Gastrocnemius medialis (tissue), 4 donors: ENCODE data around the gene HEY2. TPM values are rescaled to one million over a fixed set of nuclear protein-coding genes. Genes with fewer than 3 reads are reported as not detected.

Experiments used
- ATAC-seq, 2 donors: fragments of 150-250 bp; one replicate each; pipeline ENCODE4 v1.9.1; 2016
- DNase-seq, 2 donors: peaks; one replicate each; pipeline ENCODE4 v3.0.0-alpha.2; 2019
- H3K27ac ChIP-seq, 4 donors: fragments of 200-600 bp; sonication (generic); 1 replicate in 1 of 4; 2 replicates in 3 of 4; pipeline ENCODE4 v1.5.1; 2016 to 2018; ENCODE audit warnings: mild to moderate bottlenecking in 2 of 4, moderate library complexity in 1 of 4
- H3K27me3 ChIP-seq, 3 donors: fragments of 200-600 bp; sonication (generic) in 2 of 3; 1 replicate in 1 of 3; 2 replicates in 2 of 3; pipeline versions ENCODE4 v1.5.1 to v1.6.0; 2016 to 2019; ENCODE audit warnings: mild to moderate bottlenecking in 1 of 3, moderate library complexity in 1 of 3
- H3K36me3 ChIP-seq, 2 donors: fragments of 200-600 bp; sonication (generic) in 1 of 2; one replicate each; pipeline ENCODE4 v1.5.1; 2017 to 2018
- H3K4me1 ChIP-seq, 2 donors: fragments of 200-600 bp; sonication (generic) in 1 of 2; one replicate each; pipeline ENCODE4 v1.5.1; 2016 to 2017; ENCODE audit warnings: mild to moderate bottlenecking in 2 of 2
- H3K4me3 ChIP-seq, 4 donors: fragments of 200-600 bp; sonication (generic) in 3 of 4; 1 replicate in 1 of 4; 2 replicates in 3 of 4; pipeline ENCODE4 v1.5.1; 2016 to 2019; ENCODE audit warnings: mild to moderate bottlenecking in 2 of 4
- H3K9me3 ChIP-seq, 3 donors: fragments of 200-600 bp; sonication (generic) in 2 of 3; 1 replicate in 1 of 3; 2 replicates in 2 of 3; pipeline ENCODE4 v1.5.1; 2016 to 2019
- POLR2A ChIP-seq, 2 donors: fragments of 450-650 bp; IDR thresholded peaks; one replicate each; pipeline ENCODE4 v1.6.1; 2017; ENCODE audit warnings: antibody characterized with exemption in 2 of 2, mild to moderate bottlenecking in 2 of 2, moderate library complexity in 2 of 2
- in situ Hi-C, 4 donors: fragments of 200-750 bp; cut with MboI; loops; one replicate each; pipeline versions ENCODE4 v1.15.0 to v1.8.0; 2017; ENCODE audit warnings: low sequenced_read_pairs in 4 of 4
- intact Hi-C: fragments of 100-400 bp; cut with DNase I; formaldehyde crosslinking; loops from one replicate; pipeline ENCODE4 v1.15.1; 2023; ENCODE audit warnings: low total_unique reads
- total RNA-seq, 4 donors: library from RNA; depleted of rRNA; stranded (reverse); fragments of >200 nt; gene quantifications; one replicate each; pipeline versions ENCODE4 v1.1.0 to v1.2.3, GENCODE V29; 2016
- TF ChIP-seq, protein P1 (sequence below), 5 experiments: fragments of 450-650 bp in 3 of 5; fragments of 200-600 bp in 2 of 5; sonication (generic) in 2 of 5; IDR thresholded peaks in 4 of 5; conservative IDR thresholded peaks in 1 of 5; 1 replicate in 4 of 5; 2 replicates in 1 of 5; pipeline ENCODE4 v1.5.1; 2016 to 2019; ENCODE audit warnings: antibody characterized with exemption in 5 of 5, mild to moderate bottlenecking in 3 of 5, moderate library complexity in 3 of 5

HEY2 gene
- total RNA-seq, 4 donors from 2014 or later = 5.9 to 9.0 (median 7.4) TPM

GRCh38 chr6:125753218-125753936 is 3.9 kb downstream of the HEY2 start:
- H3K36me3 ChIP-seq = peaks cover 0 to 10% of the 10 kb centered on the region in 2 donors
- no peak for DNase-seq
- H3K9me3 ChIP-seq = no peaks in the 10 kb centered on the region
- in situ Hi-C loops = loop anchor here (10.0 to 25.0 kb wide), 4 partner anchors 159 to 591 kb away; partner anchors contain the start of gene TPD52L1 (in 3 of the 4)
- no peak for TF ChIP-seq POLR2A (IDR thresholded peaks at IDR 0.05)
- TF ChIP-seq, protein P1, sequence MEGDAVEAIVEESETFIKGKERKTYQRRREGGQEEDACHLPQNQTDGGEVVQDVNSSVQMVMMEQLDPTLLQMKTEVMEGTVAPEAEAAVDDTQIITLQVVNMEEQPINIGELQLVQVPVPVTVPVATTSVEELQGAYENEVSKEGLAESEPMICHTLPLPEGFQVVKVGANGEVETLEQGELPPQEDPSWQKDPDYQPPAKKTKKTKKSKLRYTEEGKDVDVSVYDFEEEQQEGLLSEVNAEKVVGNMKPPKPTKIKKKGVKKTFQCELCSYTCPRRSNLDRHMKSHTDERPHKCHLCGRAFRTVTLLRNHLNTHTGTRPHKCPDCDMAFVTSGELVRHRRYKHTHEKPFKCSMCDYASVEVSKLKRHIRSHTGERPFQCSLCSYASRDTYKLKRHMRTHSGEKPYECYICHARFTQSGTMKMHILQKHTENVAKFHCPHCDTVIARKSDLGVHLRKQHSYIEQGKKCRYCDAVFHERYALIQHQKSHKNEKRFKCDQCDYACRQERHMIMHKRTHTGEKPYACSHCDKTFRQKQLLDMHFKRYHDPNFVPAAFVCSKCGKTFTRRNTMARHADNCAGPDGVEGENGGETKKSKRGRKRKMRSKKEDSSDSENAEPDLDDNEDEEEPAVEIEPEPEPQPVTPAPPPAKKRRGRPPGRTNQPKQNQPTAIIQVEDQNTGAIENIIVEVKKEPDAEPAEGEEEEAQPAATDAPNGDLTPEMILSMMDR (IDR thresholded peaks at IDR 0.05 in 4 of 5, conservative IDR thresholded peaks at IDR 0.05 in 1 of 5) = peak in 4 of 5 experiments; percentile 27 to 58 (median 42)
- H3K27me3 ChIP-seq = no peaks in the 10 kb centered on the region
- H3K4me1 ChIP-seq = peaks cover 5 to 21% of the 10 kb centered on the region in 2 donors
- intact Hi-C loops = loop anchor here (2.0 kb wide), 1 partner anchor 169 kb away; no protein-coding TSS in a partner anchor
- H3K27ac ChIP-seq = peak overlapping the region in 3 of 4 donors; percentile 52 to 99 (median 95)
- peak overlapping the region in 2 of 4 donors; percentile 1 to 86 for H3K4me3 ChIP-seq
- no peak for ATAC-seq

GRCh38 chr6:125753937-125754259 is 4.5 kb downstream of the HEY2 start:
- intact Hi-C loops (loop anchor here (2.0 kb wide), 1 partner anchor 169 kb away; no protein-coding TSS in a partner anchor), in situ Hi-C loops (loop anchor here (10.0 to 25.0 kb wide), 4 partner anchors 159 to 592 kb away; partner anchors contain the start of gene TPD52L1 (in 3 of the 4))
- peak overlapping the region in 3 of 4 donors; percentile 52 to 99 (median 95) for H3K27ac ChIP-seq

GRCh38 chr6:125754566-125754965 is 5.1 kb downstream of the HEY2 start:
- no peaks in the 10 kb centered on the region for H3K9me3 ChIP-seq
- no peak for TF ChIP-seq POLR2A (IDR thresholded peaks at IDR 0.05)
- TF ChIP-seq, protein P1 (IDR thresholded peaks at IDR 0.05 in 4 of 5, conservative IDR thresholded peaks at IDR 0.05 in 1 of 5) = no peak
- ATAC-seq (no peak), DNase-seq (no peak)
- peak overlapping the region in 3 of 4 donors; percentile 40 to 99 (median 52) for H3K27ac ChIP-seq
- no peaks in the 10 kb centered on the region for H3K27me3 ChIP-seq
- in situ Hi-C loops = loop anchor here (10.0 to 25.0 kb wide), 4 partner anchors 160 to 592 kb away; partner anchors contain the start of gene TPD52L1 (in 3 of the 4)
- peaks cover 0 to 21% of the 10 kb centered on the region in 2 donors for H3K36me3 ChIP-seq
- H3K4me3 ChIP-seq = no peak overlapping the region
- H3K4me1 ChIP-seq = peaks cover 5 to 21% of the 10 kb centered on the region in 2 donors
- intact Hi-C loops = no loop called here

More at GRCh38 chr6:125753937-125754259, 4.5 kb downstream of the HEY2 start:
- Histone ChIP-seq H3K27me3 (no peaks in the 10 kb centered on the region), H3K36me3 (peaks cover 0 to 14% of the 10 kb centered on the region in 2 donors), H3K4me1 (peaks cover 5 to 21% of the 10 kb centered on the region in 2 donors), H3K4me3 (no peak overlapping the region), H3K9me3 (no peaks in the 10 kb centered on the region)
- ATAC-seq = no peak
- DNase-seq = no peak
- TF ChIP-seq, protein P1 (IDR thresholded peaks at IDR 0.05 in 4 of 5, conservative IDR thresholded peaks at IDR 0.05 in 1 of 5) = peak in 1 of 5 experiments; percentile 44
- TF ChIP-seq POLR2A (IDR thresholded peaks at IDR 0.05) = no peak

- Histone ChIP-seq H3K36me3 (peaks cover 0 to 28% of the 10 kb centered on the region in 2 donors), H3K4me1 (peaks cover 0 to 4% of the 10 kb centered on the region in 2 donors), H3K4me3 (no peak overlapping the region), H3K27me3 (no peaks in the 10 kb centered on the region), H3K27ac (peak overlapping the region in 1 of 4 donors; percentile 35), H3K9me3 (no peaks in the 10 kb centered on the region)
- no peak for DNase-seq
- intact Hi-C loops = no loop called here
- TF ChIP-seq POLR2A (IDR thresholded peaks at IDR 0.05) = no peak
- TF ChIP-seq, protein P1 (IDR thresholded peaks at IDR 0.05 in 4 of 5, conservative IDR thresholded peaks at IDR 0.05 in 1 of 5) = no peak
- in situ Hi-C loops = loop anchor here (5.0 to 25.0 kb wide), 5 partner anchors 165 to 597 kb away; partner anchors contain the start of gene TPD52L1 (in 3 of the 4)
- ATAC-seq = no peak
Observed at GRCh38 chr6:125759184-125759902, 9.9 kb downstream of the HEY2 start.
